Stimulated activated naive CD8-positive, alpha-beta T cell treated with anti-CD3 and anti-CD28 coated beads, Interleukin-15, amount 100 ng/mL, for 72 hours (primary cell): ENCODE measurements around the gene SLC4A9.
A peak's percentile ranks its signal among the peaks of the same experiment; 100 is the strongest.
"Not testable (repeated sequence)": the region's sequence is repeated elsewhere in the genome, so short reads cannot be mapped to it uniquely, and the experiment has no call there.

Experiments
- ATAC-seq: fragments of 150-1000 bp; cut with Tn5 transposase; 2 replicates; pipeline ENCODE4 v1.10.0; 2021; ENCODE audit warnings: mild to moderate bottlenecking, moderate library complexity
- DNase-seq, 2 donors: peaks; one replicate each; pipeline ENCODE4 v3.0.0; 2021 to 2022
- H3K27ac Mint-ChIP-seq, 2 donors: one replicate each; pipeline ENCODE4 v1.8.0; 2022; ENCODE audit warnings: mild to moderate bottlenecking in 2 of 2, mixed read lengths in 2 of 2, moderate library complexity in 2 of 2
- H3K27me3 Mint-ChIP-seq: one replicate; pipeline ENCODE4 v1.8.0; 2022; ENCODE audit warnings: mixed read lengths
- H3K4me1 Mint-ChIP-seq: one replicate; pipeline ENCODE4 v1.8.0; 2022; ENCODE audit warnings: mild to moderate bottlenecking, mixed read lengths
- H3K4me3 Mint-ChIP-seq, 2 donors: one replicate each; pipeline ENCODE4 v1.8.0; 2022; ENCODE audit warnings: mild to moderate bottlenecking in 2 of 2, mixed read lengths in 2 of 2, moderate library complexity in 1 of 2
- H3K9me3 Mint-ChIP-seq, 2 donors: one replicate each; pipeline ENCODE4 v1.8.0; 2022; ENCODE audit warnings: mixed read lengths in 2 of 2

The SLC4A9 gene

GRCh38 chr5:140328036-140328764, 31.8 kb upstream of the SLC4A9 start:
- H3K27ac Mint-ChIP-seq = no peak overlapping the region
- peaks cover 12% of the 10 kb centered on the region for H3K4me1 Mint-ChIP-seq
- no peaks in the 10 kb centered on the region for H3K9me3 Mint-ChIP-seq
- no peaks in the 10 kb centered on the region for H3K27me3 Mint-ChIP-seq
- DNase-seq = no peak
- ATAC-seq = no peak
- H3K4me3 Mint-ChIP-seq = no peak overlapping the region

GRCh38 chr5:140329739-140330481, 30.1 kb upstream of the SLC4A9 start:
- no peak for ATAC-seq
- no peak for DNase-seq
- Mint-ChIP-seq H3K4me1 (peaks cover 4% of the 10 kb centered on the region), H3K4me3 (no peak overlapping the region), H3K27me3 (no peaks in the 10 kb centered on the region), H3K27ac (no peak overlapping the region), H3K9me3 (no peaks in the 10 kb centered on the region)

- peaks cover 15% of the 10 kb centered on the region for H3K4me1 Mint-ChIP-seq
- H3K27me3 Mint-ChIP-seq = no peaks in the 10 kb centered on the region
- no peaks in the 10 kb centered on the region for H3K9me3 Mint-ChIP-seq
- DNase-seq (no peak), ATAC-seq (no peak)
- no peak overlapping the region for H3K4me3 Mint-ChIP-seq
- H3K27ac Mint-ChIP-seq = no peak overlapping the region
These were observed 28.4 kb upstream of the SLC4A9 start for GRCh38 chr5:140331638-140332037.

GRCh38 chr5:140336388-140336787, 23.6 kb upstream of the SLC4A9 start:
- H3K9me3 Mint-ChIP-seq = no peaks in the 10 kb centered on the region
- H3K4me3 Mint-ChIP-seq = no peak overlapping the region
- no peak for DNase-seq
- H3K27ac Mint-ChIP-seq = no peak overlapping the region
- no peaks in the 10 kb centered on the region for H3K27me3 Mint-ChIP-seq
- ATAC-seq = no peak
- H3K4me1 Mint-ChIP-seq = peaks cover 30% of the 10 kb centered on the region

- Mint-ChIP-seq H3K27me3 (no peaks in the 10 kb centered on the region), H3K4me3 (no peak overlapping the region), H3K9me3 (no peaks in the 10 kb centered on the region), H3K27ac (no peak overlapping the region), H3K4me1 (peaks cover 45% of the 10 kb centered on the region)
- ATAC-seq (no peak), DNase-seq (no peak)
These were observed 22.1 kb upstream of the SLC4A9 start for GRCh38 chr5:140337880-140338279.

- H3K4me1 Mint-ChIP-seq = peaks cover 49% of the 10 kb centered on the region
- H3K4me3 Mint-ChIP-seq = no peak overlapping the region
- no peaks in the 10 kb centered on the region for H3K9me3 Mint-ChIP-seq
- no peak overlapping the region for H3K27ac Mint-ChIP-seq
- ATAC-seq (no peak), DNase-seq (no peak)
- no peaks in the 10 kb centered on the region for H3K27me3 Mint-ChIP-seq
These were observed 21.7 kb upstream of the SLC4A9 start for GRCh38 chr5:140338336-140338735.

- no peak overlapping the region for H3K4me3 Mint-ChIP-seq
- peak overlapping the region in 1 of 2 donors; percentile 37 for H3K27ac Mint-ChIP-seq
- no peak for DNase-seq
- H3K9me3 Mint-ChIP-seq = no peaks in the 10 kb centered on the region
- no peak for ATAC-seq
- H3K27me3 Mint-ChIP-seq = no peaks in the 10 kb centered on the region
- peaks cover 55% of the 10 kb centered on the region for H3K4me1 Mint-ChIP-seq
These were observed 21.1 kb upstream of the SLC4A9 start for GRCh38 chr5:140338908-140339307.

- Mint-ChIP-seq H3K9me3 (no peaks in the 10 kb centered on the region), H3K4me3 (no peak overlapping the region), H3K27ac (no peak overlapping the region), H3K4me1 (peaks cover 62% of the 10 kb centered on the region), H3K27me3 (no peaks in the 10 kb centered on the region)
- ATAC-seq = peak; percentile 18
- DNase-seq = peak in 1 of 2 donors; percentile 31
These were observed 20.4 kb upstream of the SLC4A9 start for GRCh38 chr5:140339636-140340035.

- Mint-ChIP-seq H3K27ac (peak overlapping the region in 1 of 2 donors; percentile 74), H3K4me1 (peaks cover 66% of the 10 kb centered on the region), H3K4me3 (peak overlapping the region; percentile 9 to 45), H3K9me3 (no peaks in the 10 kb centered on the region), H3K27me3 (peaks cover 3% of the 10 kb centered on the region)
- DNase-seq = no peak
- ATAC-seq = no peak
These were observed 19.3 kb upstream of the SLC4A9 start for GRCh38 chr5:140340605-140341121.

GRCh38 chr5:140341591-140341990, 18.4 kb upstream of the SLC4A9 start:
- Mint-ChIP-seq H3K27me3 (peaks cover 9% of the 10 kb centered on the region), H3K4me1 (peaks cover 64% of the 10 kb centered on the region), H3K4me3 (peak overlapping the region; percentile 75 to 87), H3K27ac (peak overlapping the region in 1 of 2 donors; percentile 92), H3K9me3 (no peaks in the 10 kb centered on the region)
- DNase-seq = peak in 1 of 2 donors; percentile 25
- peak; percentile 18 for ATAC-seq

- DNase-seq (peak in 1 of 2 donors; percentile 65), ATAC-seq (peak; percentile 49)
- peaks cover 68% of the 10 kb centered on the region for H3K4me1 Mint-ChIP-seq
- peak overlapping the region; percentile 75 to 87 for H3K4me3 Mint-ChIP-seq
- H3K27me3 Mint-ChIP-seq = peaks cover 10% of the 10 kb centered on the region
- no peaks in the 10 kb centered on the region for H3K9me3 Mint-ChIP-seq
- peak overlapping the region; percentile 92 to 97 for H3K27ac Mint-ChIP-seq
These were observed 17.7 kb upstream of the SLC4A9 start for GRCh38 chr5:140342287-140342686.

GRCh38 chr5:140342896-140343295, 17.1 kb upstream of the SLC4A9 start:
- Mint-ChIP-seq H3K4me1 (peaks cover 70% of the 10 kb centered on the region), H3K4me3 (peak overlapping the region; percentile 75 to 87), H3K27ac (peak overlapping the region; percentile 92 to 97), H3K27me3 (peaks cover 16% of the 10 kb centered on the region), H3K9me3 (no peaks in the 10 kb centered on the region)
- DNase-seq (no peak), ATAC-seq (peak; percentile 4)

GRCh38 chr5:140343849-140344248, 16.1 kb upstream of the SLC4A9 start:
- Mint-ChIP-seq H3K4me1 (peaks cover 67% of the 10 kb centered on the region), H3K4me3 (peak overlapping the region; percentile 19 to 86), H3K27me3 (peaks cover 24% of the 10 kb centered on the region)
- not testable (repeated sequence) for H3K27ac Mint-ChIP-seq, DNase-seq, H3K9me3 Mint-ChIP-seq, ATAC-seq

GRCh38 chr5:140344683-140345423, 15.1 kb upstream of the SLC4A9 start:
- Mint-ChIP-seq H3K4me1 (peaks cover 64% of the 10 kb centered on the region), H3K27me3 (peaks cover 32% of the 10 kb centered on the region), H3K27ac (peak overlapping the region in 1 of 2 donors; percentile 29), H3K4me3 (peak overlapping the region; percentile 78 to 86), H3K9me3 (no peaks in the 10 kb centered on the region)
- ATAC-seq = peak; percentile 26
- DNase-seq = no peak

- Mint-ChIP-seq H3K4me1 (peaks cover 59% of the 10 kb centered on the region), H3K27me3 (peaks cover 43% of the 10 kb centered on the region), H3K27ac (no peak overlapping the region), H3K9me3 (no peaks in the 10 kb centered on the region), H3K4me3 (peak overlapping the region; percentile 78 to 86)
- DNase-seq (peak in 1 of 2 donors; percentile 52), ATAC-seq (peak; percentile 33)
These were observed 14.1 kb upstream of the SLC4A9 start for GRCh38 chr5:140345919-140346347.
